WI38 (cell line): ENCODE data around the gene TCP11.

Experiments used
- H3K4me3 ChIP-seq: 2 replicates; pipeline ENCODE4 v1.5.1; 2011; ENCODE audit warnings: low read depth, mild to moderate bottlenecking, control low read depth, low read length
- CTCF ChIP-seq: IDR thresholded peaks from 2 replicates; pipeline ENCODE4 v1.5.1; 2012; ENCODE audit warnings: low read depth, mild to moderate bottlenecking, control low read depth, low read length

Gene TCP11

GRCh38 chr6:35091346-35092083, 49.6 kb downstream of the TCP11 start:
- no peak overlapping the region for H3K4me3 ChIP-seq
- TF ChIP-seq CTCF = no peak

GRCh38 chr6:35090734-35091133, 50.4 kb downstream of the TCP11 start:
- H3K4me3 ChIP-seq = no peak overlapping the region
- no peak for TF ChIP-seq CTCF

- TF ChIP-seq CTCF = no peak
- H3K4me3 ChIP-seq = no peak overlapping the region
These were observed 51.1 kb downstream of the TCP11 start for GRCh38 chr6:35089935-35090505.

GRCh38 chr6:35089216-35089934, 51.8 kb downstream of the TCP11 start:
- no peak for TF ChIP-seq CTCF
- H3K4me3 ChIP-seq = no peak overlapping the region

- TF ChIP-seq CTCF = no peak
- no peak overlapping the region for H3K4me3 ChIP-seq
These were observed 52.6 kb downstream of the TCP11 start for GRCh38 chr6:35088281-35089215.

- no peak for TF ChIP-seq CTCF
These were observed 53.5 kb downstream of the TCP11 start for GRCh38 chr6:35087361-35088280.

More at GRCh38 chr6:35087361-35088280, 53.5 kb downstream of the TCP11 start:
- H3K4me3 ChIP-seq = no peak overlapping the region
